GM19025 (cell line): ENCODE data around the gene DISP3.
A peak's percentile ranks its signal among the peaks of the same experiment; 100 is the strongest.

Experiments
- ATAC-seq: cut with Tn5 transposase; IDR thresholded peaks from one replicate; pipeline ENCODE4 v1.9.1; 2021; ENCODE audit warnings: mild to moderate bottlenecking, low read depth, moderate library complexity; ENCODE audit not compliant: unreplicated experiment

DISP3 gene

GRCh38 chr1:11478571-11479374, at the start of gene DISP3:
TSS of gene DISP3 (plus strand) at chr1:11479155. CDS start at chr1:11500993, 21,838 bp downstream.
- ATAC-seq: peak; percentile 64

GRCh38 chr1:11429226-11429625, 49.7 kb upstream of the DISP3 start:
- no peak for ATAC-seq

GRCh38 chr1:11429935-11430334, 49.0 kb upstream of the DISP3 start:
- ATAC-seq: no peak

GRCh38 chr1:11431941-11432507, 46.9 kb upstream of the DISP3 start:
- no peak for ATAC-seq

GRCh38 chr1:11432526-11432925, 46.4 kb upstream of the DISP3 start:
- ATAC-seq: no peak

GRCh38 chr1:11434501-11434900, 44.5 kb upstream of the DISP3 start:
- no peak for ATAC-seq

- no peak for ATAC-seq
These were observed 44.0 kb upstream of the DISP3 start for GRCh38 chr1:11434926-11435325.

- ATAC-seq: no peak
These were observed 40.0 kb upstream of the DISP3 start for GRCh38 chr1:11438996-11439395.

- ATAC-seq: no peak
These were observed 37.6 kb upstream of the DISP3 start for GRCh38 chr1:11441211-11441952.

- ATAC-seq: no peak
These were observed 35.9 kb upstream of the DISP3 start for GRCh38 chr1:11443043-11443442.

GRCh38 chr1:11443961-11444658, 34.8 kb upstream of the DISP3 start:
- ATAC-seq: no peak

- ATAC-seq: no peak
These were observed 34.0 kb upstream of the DISP3 start for GRCh38 chr1:11444907-11445306.

GRCh38 chr1:11447903-11448302, 31.1 kb upstream of the DISP3 start:
- ATAC-seq: no peak

- ATAC-seq: no peak
These were observed 30.4 kb upstream of the DISP3 start for GRCh38 chr1:11448373-11449099.

- ATAC-seq: no peak
These were observed 29.9 kb upstream of the DISP3 start for GRCh38 chr1:11449100-11449403.

- no peak for ATAC-seq
These were observed 28.6 kb upstream of the DISP3 start for GRCh38 chr1:11450310-11450709.

- ATAC-seq: no peak
These were observed 25.0 kb upstream of the DISP3 start for GRCh38 chr1:11453742-11454491.

GRCh38 chr1:11455967-11456570, 22.9 kb upstream of the DISP3 start:
- ATAC-seq: no peak

GRCh38 chr1:11456965-11457364, 22.0 kb upstream of the DISP3 start:
- no peak for ATAC-seq
